Nephron progenitor cell (in vitro differentiated cells): Measurements from ENCODE around the gene GRIK3.

Experiments
- DNase-seq: peaks from one replicate; pipeline ENCODE4 v3.0.0; 2021
- H3K27ac Mint-ChIP-seq: 2 replicates; pipeline ENCODE4 v1.8.0; 2021; ENCODE audit warnings: mild to moderate bottlenecking, moderate library complexity, mixed read lengths
- H3K27me3 Mint-ChIP-seq: 2 replicates; pipeline ENCODE4 v1.8.0; 2021; ENCODE audit warnings: mild to moderate bottlenecking, low read depth, mixed read lengths; ENCODE audit not compliant: poor library complexity
- H3K36me3 Mint-ChIP-seq: 2 replicates; pipeline ENCODE4 v1.8.0; 2021; ENCODE audit warnings: low read depth, mixed read lengths
- H3K4me1 Mint-ChIP-seq: 2 replicates; pipeline ENCODE4 v1.8.0; 2021; ENCODE audit warnings: mixed read lengths
- H3K4me3 Mint-ChIP-seq: 2 replicates; pipeline ENCODE4 v1.8.0; 2021; ENCODE audit warnings: mild to moderate bottlenecking, moderate library complexity, mixed read lengths
- H3K9me3 Mint-ChIP-seq: 2 replicates; pipeline ENCODE4 v1.8.0; 2021; ENCODE audit warnings: mild to moderate bottlenecking, moderate library complexity, mixed read lengths
- TF ChIP-seq, protein P1 (sequence below): fragments of 200-600 bp; sonication (generic); IDR thresholded peaks from 2 replicates; pipeline ENCODE4 v1.5.0; 2021; ENCODE audit warnings: antibody characterized with exemption

GRIK3 gene

DNA sequence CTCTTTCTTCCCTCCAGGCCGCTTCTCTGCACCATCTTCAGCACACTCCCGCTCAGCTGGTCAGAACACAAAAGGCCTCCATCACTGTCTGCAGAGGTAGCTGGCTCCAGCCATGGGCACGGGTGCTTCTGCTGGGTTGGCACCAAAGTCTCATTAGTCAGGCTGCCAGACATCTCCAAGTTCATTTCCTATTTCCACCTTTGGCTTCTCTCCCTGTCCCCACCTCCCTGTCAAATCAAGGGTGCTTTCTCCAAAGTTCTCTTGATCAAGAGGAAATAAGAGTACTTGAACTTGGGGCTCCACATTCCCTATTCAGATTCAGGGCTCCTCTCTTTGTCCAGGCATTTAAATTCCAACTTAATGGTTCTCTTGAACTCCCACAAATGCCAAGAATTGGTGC is 33.9 kb upstream of the GRIK3 start:
- TF ChIP-seq, protein P1, sequence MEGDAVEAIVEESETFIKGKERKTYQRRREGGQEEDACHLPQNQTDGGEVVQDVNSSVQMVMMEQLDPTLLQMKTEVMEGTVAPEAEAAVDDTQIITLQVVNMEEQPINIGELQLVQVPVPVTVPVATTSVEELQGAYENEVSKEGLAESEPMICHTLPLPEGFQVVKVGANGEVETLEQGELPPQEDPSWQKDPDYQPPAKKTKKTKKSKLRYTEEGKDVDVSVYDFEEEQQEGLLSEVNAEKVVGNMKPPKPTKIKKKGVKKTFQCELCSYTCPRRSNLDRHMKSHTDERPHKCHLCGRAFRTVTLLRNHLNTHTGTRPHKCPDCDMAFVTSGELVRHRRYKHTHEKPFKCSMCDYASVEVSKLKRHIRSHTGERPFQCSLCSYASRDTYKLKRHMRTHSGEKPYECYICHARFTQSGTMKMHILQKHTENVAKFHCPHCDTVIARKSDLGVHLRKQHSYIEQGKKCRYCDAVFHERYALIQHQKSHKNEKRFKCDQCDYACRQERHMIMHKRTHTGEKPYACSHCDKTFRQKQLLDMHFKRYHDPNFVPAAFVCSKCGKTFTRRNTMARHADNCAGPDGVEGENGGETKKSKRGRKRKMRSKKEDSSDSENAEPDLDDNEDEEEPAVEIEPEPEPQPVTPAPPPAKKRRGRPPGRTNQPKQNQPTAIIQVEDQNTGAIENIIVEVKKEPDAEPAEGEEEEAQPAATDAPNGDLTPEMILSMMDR, result no peak
- Mint-ChIP-seq H3K27me3 (peaks cover 47% of the 10 kb centered on the region), H3K36me3 (no peaks in the 10 kb centered on the region), H3K4me1 (peaks cover 7% of the 10 kb centered on the region), H3K9me3 (no peaks in the 10 kb centered on the region), H3K4me3 (no peak overlapping the region), H3K27ac (no peak overlapping the region)
- DNase-seq, result no peak

DNA sequence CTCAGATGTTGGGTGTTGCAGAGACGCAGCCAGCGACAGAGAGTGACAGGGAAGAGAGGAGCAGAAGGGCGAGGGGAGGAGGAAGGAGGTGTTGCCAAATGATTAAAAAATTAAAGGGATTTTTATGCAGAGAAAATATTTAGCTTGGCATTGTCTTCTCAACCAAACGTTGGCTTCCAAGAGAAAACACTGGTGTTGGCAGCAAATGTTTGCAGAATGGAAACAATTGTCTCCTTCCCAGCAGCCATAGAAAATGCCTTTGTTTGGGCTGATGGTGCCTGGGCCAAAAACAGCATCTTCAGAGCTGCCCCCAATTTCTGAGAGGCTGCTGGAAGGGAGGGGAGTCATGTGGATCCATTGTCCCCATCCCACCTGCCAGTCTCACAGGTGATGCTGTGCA is 29.7 kb upstream of the GRIK3 start:
- Mint-ChIP-seq H3K4me3 (no peak overlapping the region), H3K9me3 (no peaks in the 10 kb centered on the region), H3K4me1 (peaks cover 21% of the 10 kb centered on the region), H3K27me3 (peaks cover 51% of the 10 kb centered on the region), H3K36me3 (no peaks in the 10 kb centered on the region), H3K27ac (no peak overlapping the region)
- no peak for DNase-seq
- TF ChIP-seq, protein P1, result no peak

DNA sequence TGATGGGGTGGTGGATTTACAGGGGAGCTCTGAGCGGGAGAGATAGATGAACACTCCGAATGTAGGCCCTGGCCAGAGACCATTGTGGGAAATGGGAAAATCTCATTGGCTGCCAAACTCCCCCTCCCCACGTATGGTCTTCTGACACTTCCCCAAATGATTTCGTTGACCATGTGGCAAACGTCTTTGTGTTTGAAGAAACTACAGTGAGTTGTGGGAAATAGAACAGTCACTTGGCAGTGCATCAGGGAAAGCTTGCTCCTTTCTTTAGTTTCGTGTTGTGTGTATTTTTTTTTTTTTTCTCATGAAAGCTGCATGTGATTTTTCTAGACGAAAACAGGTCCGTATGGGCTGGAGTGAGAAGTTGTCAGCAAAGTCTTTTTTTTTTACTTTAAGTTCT is 25.0 kb upstream of the GRIK3 start:
- no peak for DNase-seq
- TF ChIP-seq, protein P1, result no peak
- Mint-ChIP-seq H3K4me3 (no peak overlapping the region), H3K27ac (no peak overlapping the region), H3K4me1 (peaks cover 34% of the 10 kb centered on the region), H3K36me3 (no peaks in the 10 kb centered on the region), H3K9me3 (no peaks in the 10 kb centered on the region), H3K27me3 (peaks cover 40% of the 10 kb centered on the region)

DNA sequence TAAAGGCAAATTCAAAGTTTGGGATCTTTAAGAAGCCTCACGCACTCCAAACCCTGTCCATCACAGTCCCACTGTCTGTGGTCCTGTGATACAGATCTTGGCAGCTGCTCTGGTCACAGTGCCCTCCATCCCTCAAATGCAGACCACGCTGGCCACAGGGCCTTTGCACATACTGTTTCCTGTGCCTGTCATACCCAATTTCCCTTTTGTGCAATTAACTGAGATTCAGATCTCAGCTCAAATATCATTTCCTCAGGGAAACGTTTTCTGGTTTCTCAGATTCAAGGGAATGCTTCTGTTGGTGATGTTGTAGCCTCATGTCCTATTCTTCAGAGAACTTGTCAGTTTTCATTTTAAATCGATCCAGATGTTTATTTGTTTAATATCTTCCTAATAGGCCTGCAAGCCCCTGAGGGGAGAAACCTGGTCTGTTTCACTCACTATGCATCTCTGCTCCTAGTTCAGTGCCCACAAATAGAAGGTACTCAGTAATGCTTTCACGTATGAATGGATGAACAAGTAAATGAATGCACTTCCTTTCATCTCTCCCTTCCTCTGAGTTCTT is 24.2 kb upstream of the GRIK3 start:
- Mint-ChIP-seq H3K27ac (no peak overlapping the region), H3K4me3 (no peak overlapping the region), H3K4me1 (peaks cover 34% of the 10 kb centered on the region), H3K27me3 (peaks cover 32% of the 10 kb centered on the region), H3K36me3 (no peaks in the 10 kb centered on the region), H3K9me3 (no peaks in the 10 kb centered on the region)
- TF ChIP-seq, protein P1, result no peak
- DNase-seq, result no peak

DNA sequence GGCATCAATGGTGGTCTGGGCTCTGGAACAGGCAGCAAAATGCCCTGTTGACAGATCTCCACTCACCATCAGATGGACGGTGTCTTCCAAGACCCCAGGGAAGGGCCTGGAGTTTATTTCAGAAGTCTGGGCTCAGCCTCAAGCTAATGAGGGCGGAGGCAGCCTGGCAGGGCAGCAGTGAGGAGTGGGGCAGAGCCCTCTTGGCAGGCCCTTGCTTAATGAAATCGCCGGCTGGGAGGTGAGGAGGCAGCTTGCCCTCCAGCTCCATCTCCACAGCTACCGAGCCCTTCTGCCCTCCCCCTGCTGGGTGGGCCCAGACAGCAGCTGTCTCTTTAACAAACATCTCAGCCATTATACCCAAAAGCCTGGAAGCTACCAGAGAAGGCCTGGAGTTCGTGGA is 22.0 kb upstream of the GRIK3 start:
- DNase-seq, result no peak
- H3K27ac Mint-ChIP-seq, result no peak overlapping the region
- no peak overlapping the region for H3K4me3 Mint-ChIP-seq
- no peaks in the 10 kb centered on the region for H3K36me3 Mint-ChIP-seq
- peaks cover 28% of the 10 kb centered on the region for H3K27me3 Mint-ChIP-seq
- TF ChIP-seq, protein P1, result no peak
- no peaks in the 10 kb centered on the region for H3K9me3 Mint-ChIP-seq
- H3K4me1 Mint-ChIP-seq, result peaks cover 34% of the 10 kb centered on the region

DNA sequence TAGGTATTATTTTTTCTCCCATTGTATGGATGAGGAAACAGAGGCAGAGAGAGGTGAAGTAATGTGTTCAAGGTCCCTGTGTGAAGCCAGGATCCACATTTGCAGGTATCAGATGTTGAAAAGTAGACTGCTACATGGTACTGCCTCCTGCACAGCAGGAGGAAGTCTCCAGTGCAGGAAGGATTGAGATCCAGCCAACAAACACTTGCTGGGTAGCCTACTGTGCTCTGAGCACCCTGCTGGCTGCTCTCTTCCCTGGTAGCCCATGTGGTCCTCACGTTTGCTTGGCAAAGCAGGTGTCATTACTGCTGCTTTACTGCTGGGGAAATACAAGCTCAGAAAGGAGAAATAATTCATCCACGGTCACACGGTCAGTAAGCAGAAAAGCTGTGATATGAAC is 21.3 kb upstream of the GRIK3 start:
- TF ChIP-seq, protein P1, result no peak
- H3K4me3 Mint-ChIP-seq, result no peak overlapping the region
- DNase-seq, result no peak
- peaks cover 28% of the 10 kb centered on the region for H3K27me3 Mint-ChIP-seq
- H3K4me1 Mint-ChIP-seq, result peaks cover 27% of the 10 kb centered on the region
- H3K36me3 Mint-ChIP-seq, result no peaks in the 10 kb centered on the region
- H3K9me3 Mint-ChIP-seq, result no peaks in the 10 kb centered on the region
- no peak overlapping the region for H3K27ac Mint-ChIP-seq
